ENCODE measurements around the gene LIN37. TPM values are rescaled to one million over a fixed set of nuclear protein-coding genes. Genes with fewer than 3 reads are reported as not detected.
A peak's percentile ranks its signal among the peaks of the same experiment; 100 is the strongest.

LIN37 gene
- total and polyA plus RNA-seq, 9 of the 15 experiments (the other 6 are each of a cell fraction or from before 2014, with no cell fraction given): 1.2 to 12.5 (median 8.6) TPM

- POLR2A ChIA-PET: interaction anchor here (1.7 to 2.9 kb wide), 3 partner anchors 9 to 13 kb away, joined by 7 to 18 read pairs (median 12); partner anchors contain the start of gene KMT2B
- BruUV-seq (replicated peaks): no TSS peak
- Histone ChIP-seq H3K79me2 (ENCODE audit: control insufficient read depth, insufficient read depth, low read length) (no peaks in the 10 kb centered on the region), H3K4me2 (ENCODE audit: insufficient read depth, low read length) (no peak overlapping the region), H3K9me1 (ENCODE audit: control insufficient read depth, insufficient read depth, low read length) (no peaks in the 10 kb centered on the region), H3K36me3 (ENCODE audit: control insufficient read depth, insufficient read depth, low read length) (peaks cover 98% of the 10 kb centered on the region; the same call in 2 of the 3 replicates), H2AFZ (ENCODE audit: low read depth, low read length) (no peak overlapping the region), H4K20me1 (replicated peaks; ENCODE audit: control insufficient read depth, insufficient read depth, low read length) (0 out of 2 replicates have a peak, but pooled peaks cover 2% of the 10 kb centered on the region), H3K27me3 (ENCODE audit: control insufficient read depth in 2 of 2, insufficient read depth in 2 of 2, low read length in 2 of 2) (no peaks in the 10 kb centered on the region), H3K4me1 (replicated peaks in 1 of 2; ENCODE audit: control insufficient read depth in 2 of 2, insufficient read depth in 2 of 2, low read length in 2 of 2) (peaks cover 0 to 4% of the 10 kb centered on the region in 2 experiments; a peak in 1 of 5 replicates), H3K4me3 (no peak overlapping the region), H3K27ac (ENCODE audit: extremely low read depth, low read depth, low read length) (no peak overlapping the region), H3K9ac (ENCODE audit: insufficient read depth in 1 of 2, low read depth in 2 of 2, low read length in 2 of 2) (no peak overlapping the region), H3K9me3 (replicated peaks; ENCODE audit: control insufficient read depth, insufficient read depth, low read depth, low read length) (no peaks in the 10 kb centered on the region)
- 96% methylated on average over 18 of the region's 25 CpGs for WGBS (ENCODE audit: insufficient coverage, low coverage, missing lambda C conversion rate)
- in situ Hi-C loops (cut with MboI): no loop called here
- TF ChIP-seq POLR2G (IDR thresholded peaks at IDR 0.05; ENCODE audit: low read depth, low read length): 0 out of 2 replicates have a peak, but pooled peaks have one; percentile 12
- no peak for TF ChIP-seq HMG20B (CRISPR knock-in tag; IDR thresholded peaks at IDR 0.05)
- peak; percentile 41 for TF ChIP-seq RBFOX2 (IDR thresholded peaks at IDR 0.05; ENCODE audit: low read depth, low read length)
- no peak for FAIRE-seq
- CTCF ChIA-PET (ENCODE audit: low intra/inter-chr PET ratio): no interaction called here
- no peak for ATAC-seq
- DNase-seq (ENCODE audit: extremely low read depth in 1 of 4, low spot score in 3 of 4): no peak
- intact Hi-C loops (cut with micrococcal nuclease): no loop called here
Measured at GRCh38 chr19:35727053-35727955, 21.1 kb upstream of the LIN37 start.

Measured in K562 (cell line).